Fibroblast of skin of back (primary cell): ENCODE measurements around the gene NIPA2.

Source experiments
- DNase-seq: peaks from one replicate; pipeline ENCODE4 v3.0.0-alpha.2; 2013

NIPA2 gene

GRCh38 chr15:22839046-22839695 lies 705 bp downstream of the NIPA2 start:
- no peak for DNase-seq

GRCh38 chr15:22844421-22845288 lies 6.2 kb downstream of the NIPA2 start:
- DNase-seq = no peak

- no peak for DNase-seq
Measured at GRCh38 chr15:22845289-22845900, 6.9 kb downstream of the NIPA2 start.

- DNase-seq = no peak
Measured at GRCh38 chr15:22846073-22846472, 7.6 kb downstream of the NIPA2 start.

- no peak for DNase-seq
Measured at GRCh38 chr15:22850055-22850454, 11.6 kb downstream of the NIPA2 start.

- no peak for DNase-seq
Measured at GRCh38 chr15:22851513-22851912, 13.0 kb downstream of the NIPA2 start.

- DNase-seq = no peak
Measured at GRCh38 chr15:22855791-22856190, 17.3 kb downstream of the NIPA2 start.

GRCh38 chr15:22856659-22857058 lies 18.2 kb downstream of the NIPA2 start:
- DNase-seq = no peak

GRCh38 chr15:22861161-22861560 lies 22.7 kb downstream of the NIPA2 start:
- DNase-seq = no peak

- DNase-seq = no peak
Measured at GRCh38 chr15:22863356-22863755, 24.9 kb downstream of the NIPA2 start.

- no peak for DNase-seq
Measured at GRCh38 chr15:22866079-22866478, 27.6 kb downstream of the NIPA2 start.

- DNase-seq = no peak
Measured at GRCh38 chr15:22867886-22868285, 29.4 kb downstream of the NIPA2 start.

- DNase-seq = no peak
Measured at GRCh38 chr15:22868495-22868894, 30.0 kb downstream of the NIPA2 start.

GRCh38 chr15:22868928-22869327 lies 30.5 kb downstream of the NIPA2 start:
- no peak for DNase-seq

- no peak for DNase-seq
Measured at GRCh38 chr15:22869856-22870255, 31.4 kb downstream of the NIPA2 start.

- DNase-seq = no peak
Measured at GRCh38 chr15:22870865-22871264, 32.4 kb downstream of the NIPA2 start.

- DNase-seq = no peak
Measured at GRCh38 chr15:22871481-22872086, 33.1 kb downstream of the NIPA2 start.

- DNase-seq = peak; percentile 82
Measured at GRCh38 chr15:22872936-22873701, 34.7 kb downstream of the NIPA2 start.

- no peak for DNase-seq
Measured at GRCh38 chr15:22873841-22874240, 35.4 kb downstream of the NIPA2 start.

GRCh38 chr15:22874256-22874655 lies 35.8 kb downstream of the NIPA2 start:
- no peak for DNase-seq

- no peak for DNase-seq
Measured at GRCh38 chr15:22874966-22875365, 36.5 kb downstream of the NIPA2 start.

GRCh38 chr15:22877117-22877516 lies 38.7 kb downstream of the NIPA2 start:
- no peak for DNase-seq
